SH-SY5Y (cell line): ENCODE results near the gene CACHD1.
A peak's percentile ranks its signal among the peaks of the same experiment; 100 is the strongest.

Experiments used
- GATA2 ChIP-seq: IDR thresholded peaks from 2 replicates; pipeline ENCODE4 v1.6.1; 2011; ENCODE audit warnings: mild to moderate bottlenecking, low read depth, low read length
- GATA3 ChIP-seq: IDR thresholded peaks from 2 replicates; pipeline ENCODE4 v1.6.1; 2011; ENCODE audit warnings: low read depth, mild to moderate bottlenecking, low read length, moderate library complexity

CACHD1 gene

GRCh38 chr1:64469977-64470664 is at the start of gene CACHD1:
Gene CACHD1, plus strand, starts transcription at chr1:64470129. Its CDS starts 616 bp downstream, at chr1:64470745.
- TF ChIP-seq GATA2: no peak
- no peak for TF ChIP-seq GATA3

DNA sequence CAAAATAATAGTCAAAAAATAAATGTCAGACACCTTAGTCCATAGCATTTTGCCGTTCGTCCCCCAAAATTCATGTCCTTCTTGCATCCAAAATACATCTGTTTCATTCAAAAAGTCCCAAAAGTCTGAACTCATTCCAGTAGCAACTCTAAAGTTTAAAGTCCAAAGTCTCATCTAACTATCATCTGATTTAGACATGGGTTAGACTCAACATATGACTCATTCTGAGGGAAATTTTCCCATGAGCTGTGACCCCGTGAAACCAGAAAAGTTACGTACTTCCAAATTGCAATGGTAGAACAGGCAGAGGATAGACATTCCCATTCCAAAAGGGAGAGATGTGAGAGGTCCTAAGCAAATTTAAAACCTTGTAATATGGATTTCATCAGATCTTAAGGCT is 48.6 kb upstream of the CACHD1 start:
- TF ChIP-seq GATA3 (no peak), GATA2 (no peak)

DNA sequence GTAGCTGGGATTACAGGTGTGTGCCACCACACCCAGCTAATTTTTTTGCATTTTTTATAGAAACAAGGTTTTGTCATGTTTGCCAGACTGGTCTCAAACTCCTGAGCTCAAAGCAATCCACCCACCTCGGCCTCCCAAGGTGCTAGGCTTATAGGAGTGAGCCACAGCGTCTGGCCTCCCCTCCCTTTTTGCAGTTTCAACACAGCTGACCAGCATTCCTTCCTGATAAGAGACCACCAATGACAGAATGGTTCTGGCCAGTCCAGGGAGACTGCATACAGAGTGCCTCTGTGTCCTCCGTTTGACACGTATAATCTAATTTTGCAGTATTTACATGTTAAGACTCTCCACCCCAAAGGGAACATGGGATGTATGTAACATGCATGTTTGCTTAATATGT is 46.4 kb upstream of the CACHD1 start:
- no peak for TF ChIP-seq GATA3
- no peak for TF ChIP-seq GATA2

- no peak for TF ChIP-seq GATA2
- TF ChIP-seq GATA3: no peak
Measured at GRCh38 chr1:64424412-64424811, 45.5 kb upstream of the CACHD1 start.

GRCh38 chr1:64425521-64425920 is 44.4 kb upstream of the CACHD1 start:
- TF ChIP-seq GATA2: no peak
- no peak for TF ChIP-seq GATA3

DNA sequence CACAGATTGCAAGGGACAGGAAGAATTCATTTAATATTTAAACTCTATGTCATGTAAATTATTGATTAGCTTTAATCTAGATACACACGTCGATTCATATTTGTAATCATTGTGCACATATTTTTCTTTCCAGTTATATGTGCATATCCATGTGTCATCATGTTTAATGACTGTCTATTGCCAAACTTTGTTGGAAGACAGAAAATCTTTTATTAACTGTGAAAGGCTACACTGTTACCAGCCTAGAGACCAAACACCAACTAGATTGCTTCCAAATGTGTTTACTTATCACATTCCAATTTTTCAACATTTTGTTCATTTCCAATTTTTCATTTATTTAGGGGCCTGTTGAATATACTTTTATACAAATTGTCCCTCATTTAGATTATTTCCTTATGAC is 43.2 kb upstream of the CACHD1 start:
- TF ChIP-seq GATA3: no peak
- no peak for TF ChIP-seq GATA2

- TF ChIP-seq GATA3: no peak
- no peak for TF ChIP-seq GATA2
Measured at GRCh38 chr1:64427879-64428278, 42.0 kb upstream of the CACHD1 start.

- TF ChIP-seq GATA2 (no peak), GATA3 (no peak)
Measured at GRCh38 chr1:64433308-64433707, 36.6 kb upstream of the CACHD1 start.

DNA sequence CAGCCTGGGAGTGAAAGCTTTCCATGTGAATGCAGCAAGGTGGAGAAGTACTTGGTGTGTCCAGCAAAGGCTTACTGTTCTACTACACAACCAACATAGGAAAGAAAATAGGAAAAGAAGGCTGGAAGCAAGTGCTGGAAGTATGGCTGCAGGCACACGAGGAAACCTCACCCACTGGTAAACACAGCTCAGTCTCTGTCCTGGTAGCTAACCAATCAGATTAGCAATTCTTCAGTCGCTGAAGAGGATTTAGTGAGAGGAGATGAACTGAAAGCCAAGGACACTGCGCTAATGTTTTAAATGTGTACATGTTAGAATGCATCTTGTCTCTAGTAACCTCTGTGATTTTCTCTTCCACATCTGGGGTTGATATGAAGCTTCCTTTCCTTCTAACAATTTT is 36.2 kb upstream of the CACHD1 start:
- TF ChIP-seq GATA2 (no peak), GATA3 (no peak)

DNA sequence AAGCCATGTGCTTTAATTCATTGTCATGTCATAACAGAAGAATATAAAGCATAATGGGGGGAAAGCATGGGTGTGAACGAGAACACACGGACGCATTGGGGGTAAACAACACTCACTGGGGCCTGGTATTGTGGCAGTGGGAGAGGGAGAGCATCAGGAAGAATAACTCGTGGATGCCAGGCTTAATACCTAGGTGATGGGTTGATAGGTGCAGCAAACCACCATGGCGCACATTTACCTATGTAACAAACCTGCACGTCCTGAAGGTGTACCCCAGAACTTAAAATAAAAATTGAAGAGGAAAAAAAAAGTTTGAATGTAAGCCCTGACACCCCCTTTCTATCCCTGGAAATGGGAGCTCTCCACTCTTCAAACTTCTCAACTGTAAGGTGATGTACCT is 34.9 kb upstream of the CACHD1 start:
- TF ChIP-seq GATA3 (no peak), GATA2 (no peak)

DNA sequence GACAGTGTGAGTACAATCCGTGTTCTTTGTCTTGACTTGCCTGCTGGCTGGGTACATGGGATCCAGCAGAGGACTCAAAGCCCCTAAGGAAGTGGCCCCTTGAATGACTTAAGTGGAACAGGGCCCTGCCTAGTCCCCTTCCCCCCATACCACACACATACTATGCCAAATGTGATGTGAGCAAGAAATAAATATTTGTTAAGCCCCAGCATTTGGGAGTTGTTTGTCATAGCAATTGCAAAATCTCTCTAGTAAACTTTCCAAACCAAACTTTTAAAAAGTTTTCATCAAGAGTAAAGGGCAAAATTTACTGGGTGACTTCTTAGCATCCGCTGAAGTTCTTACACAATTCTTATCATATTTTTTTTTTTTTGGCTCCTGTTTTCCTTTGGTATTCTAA is 32.5 kb upstream of the CACHD1 start:
- TF ChIP-seq GATA2 (no peak), GATA3 (no peak)

DNA sequence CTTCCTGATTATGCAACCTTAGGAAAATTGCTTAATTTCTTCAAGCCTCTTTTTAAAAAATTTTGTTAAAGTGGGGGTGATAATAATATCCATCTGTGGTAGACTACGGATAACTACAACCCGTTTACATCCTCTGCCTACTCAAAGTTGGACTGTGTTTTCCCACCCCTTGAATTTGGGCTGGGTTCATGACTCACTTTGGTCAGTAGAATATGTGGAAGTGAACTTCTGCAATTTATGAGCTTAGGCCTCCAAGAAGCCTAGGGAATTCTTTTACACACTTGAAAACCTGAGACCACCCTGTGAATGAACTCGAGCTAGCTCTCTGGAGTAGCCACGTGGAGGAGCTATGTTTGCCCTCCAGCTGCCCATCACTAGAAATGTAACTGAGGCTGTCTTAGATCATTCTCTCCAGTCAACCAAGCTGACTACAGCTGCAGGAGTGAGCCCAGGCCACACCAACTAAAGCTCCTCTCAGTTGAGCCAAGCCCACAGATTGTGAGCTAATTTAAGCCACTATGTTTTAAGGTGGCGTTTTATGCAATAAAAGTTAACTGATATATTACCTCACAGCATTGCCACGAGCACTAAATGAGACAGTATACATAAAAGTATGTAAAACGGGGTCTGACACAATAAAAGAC is 29.6 kb upstream of the CACHD1 start:
- TF ChIP-seq GATA2: no peak
- TF ChIP-seq GATA3: no peak

DNA sequence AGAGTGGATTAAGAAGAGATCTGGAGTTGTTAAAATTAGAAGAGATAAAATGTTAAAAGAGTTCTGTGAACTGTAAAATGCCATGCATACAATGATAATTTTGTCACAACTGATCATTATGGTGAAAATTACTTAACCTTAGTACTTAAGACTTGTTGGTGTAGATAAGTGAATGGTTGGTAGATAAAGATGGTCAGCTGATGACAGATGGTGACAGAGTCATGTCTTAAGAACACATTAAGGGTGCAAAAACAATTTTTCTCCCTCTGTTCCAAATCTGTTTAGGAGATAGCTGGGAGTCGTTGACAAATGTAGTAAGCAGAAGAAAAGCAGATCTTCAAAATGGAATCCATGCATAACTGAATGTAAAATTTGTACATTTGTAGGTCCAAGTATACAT is 18.5 kb upstream of the CACHD1 start:
- TF ChIP-seq GATA2 (no peak), GATA3 (no peak)

DNA sequence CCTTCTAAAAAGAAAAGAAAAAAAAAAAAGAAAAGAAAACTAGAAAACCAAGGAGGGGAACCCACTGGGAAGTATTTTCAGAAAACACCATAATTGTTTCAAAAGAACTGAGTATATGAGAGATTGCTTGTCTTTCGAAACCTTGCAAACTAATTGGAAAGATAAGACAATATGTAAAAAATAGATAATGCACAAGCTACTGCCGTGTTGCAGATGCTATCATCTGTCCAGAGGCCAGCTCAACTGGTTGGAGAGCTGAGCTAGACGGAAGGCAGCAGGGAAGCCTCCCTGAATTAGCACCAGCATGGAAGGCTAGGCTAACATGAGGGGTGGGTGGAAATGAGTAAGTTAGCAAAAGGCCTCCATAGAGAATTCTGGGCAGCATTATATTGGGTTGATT is 16.2 kb upstream of the CACHD1 start:
- TF ChIP-seq GATA2 (peak; percentile 66), GATA3 (0 out of 2 replicates have a peak, but pooled peaks have one; percentile 24)

GRCh38 chr1:64458915-64459314 is 11.0 kb upstream of the CACHD1 start:
- TF ChIP-seq GATA2: no peak
- no peak for TF ChIP-seq GATA3
